ENCODE data around the gene HSPG2.

DNA sequence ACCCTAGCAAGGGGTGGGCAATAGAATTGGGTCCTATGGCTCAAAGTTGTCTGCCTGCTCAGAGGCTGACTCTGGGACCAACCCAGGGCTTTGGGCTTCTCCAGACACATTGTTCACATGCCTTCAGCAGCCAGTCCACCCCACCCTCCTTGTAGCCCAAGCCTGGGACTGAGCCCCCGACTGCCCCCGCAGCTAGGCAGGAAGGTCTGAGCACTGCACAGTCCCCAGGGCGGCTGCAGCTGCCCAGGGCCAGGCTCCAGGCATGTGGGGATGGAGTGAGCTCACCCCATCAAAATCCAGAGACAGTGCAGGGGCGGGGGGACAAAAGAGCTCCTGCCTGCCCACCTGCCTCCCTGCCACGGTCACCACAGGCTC, 35.6 kb downstream of the HSPG2 start:
- TF ChIP-seq STAT5B (CRISPR knock-in tag; IDR thresholded peaks at IDR 0.05): no peak
- TF ChIP-seq NR3C1 (CRISPR knock-in tag; IDR thresholded peaks at IDR 0.05): no peak
- TF ChIP-seq, protein P1, sequence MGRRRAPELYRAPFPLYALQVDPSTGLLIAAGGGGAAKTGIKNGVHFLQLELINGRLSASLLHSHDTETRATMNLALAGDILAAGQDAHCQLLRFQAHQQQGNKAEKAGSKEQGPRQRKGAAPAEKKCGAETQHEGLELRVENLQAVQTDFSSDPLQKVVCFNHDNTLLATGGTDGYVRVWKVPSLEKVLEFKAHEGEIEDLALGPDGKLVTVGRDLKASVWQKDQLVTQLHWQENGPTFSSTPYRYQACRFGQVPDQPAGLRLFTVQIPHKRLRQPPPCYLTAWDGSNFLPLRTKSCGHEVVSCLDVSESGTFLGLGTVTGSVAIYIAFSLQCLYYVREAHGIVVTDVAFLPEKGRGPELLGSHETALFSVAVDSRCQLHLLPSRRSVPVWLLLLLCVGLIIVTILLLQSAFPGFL (CRISPR knock-in tag; IDR thresholded peaks at IDR 0.05): no peak
- TF ChIP-seq PLRG1 (conservative IDR thresholded peaks at IDR 0.05): no peak
- no peak for TF ChIP-seq CENPX (CRISPR knock-in tag; IDR thresholded peaks at IDR 0.05)
